ENCODE results near the gene EFCAB13. TPM values are rescaled to one million over a fixed set of nuclear protein-coding genes. Genes with fewer than 3 reads are reported as not detected.

Gene EFCAB13
- total RNA-seq, 1 donor from 2014 or later, result 6.7 TPM

DNA sequence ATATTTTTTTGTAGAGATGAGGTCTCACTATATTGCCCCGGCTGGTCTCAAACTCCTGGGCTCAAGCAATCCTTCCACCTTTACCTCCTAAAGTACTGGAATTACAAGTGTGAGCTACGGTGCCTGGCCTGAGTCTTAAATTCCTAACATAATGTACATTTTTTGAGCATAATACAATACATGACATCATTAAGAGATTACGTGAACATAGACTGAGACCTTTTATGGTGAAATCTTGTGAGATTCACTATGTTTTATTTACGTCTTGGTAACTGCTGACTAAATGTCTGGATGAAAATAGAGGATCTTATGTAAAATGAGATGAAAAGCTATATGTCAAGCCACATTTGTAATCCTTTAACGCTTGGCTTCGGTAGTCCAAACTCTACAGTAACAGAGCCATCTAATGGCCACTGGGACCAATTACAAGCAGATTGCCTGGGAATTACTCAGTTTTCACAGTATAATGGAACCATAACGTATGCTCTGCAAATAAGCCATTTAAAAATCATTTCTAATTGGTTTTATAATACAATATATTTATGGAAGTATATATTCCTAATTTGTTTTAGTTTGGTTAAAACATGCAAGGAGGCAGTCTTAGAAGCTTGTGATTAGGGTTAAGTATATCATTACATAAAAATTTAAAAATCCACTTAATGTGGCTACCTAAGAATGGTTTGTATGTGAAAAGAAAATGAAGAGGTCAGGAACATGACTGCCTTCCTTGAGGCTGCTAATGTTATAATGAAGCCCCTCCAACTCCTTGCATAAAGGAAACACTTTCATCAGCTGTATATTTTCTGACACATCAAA, 8.1 kb upstream of the EFCAB13 start:
- Histone ChIP-seq H3K36me3 (ENCODE audit: control insufficient read depth, insufficient read depth, low read length) (peaks cover 3% of the 10 kb centered on the region), H3K27me3 (ENCODE audit: control insufficient read depth, insufficient read depth, low read length) (no peaks in the 10 kb centered on the region), H3K4me3 (ENCODE audit: low read depth, low read length) (no peak overlapping the region)
- DNase-seq (ENCODE audit: low read depth), result no peak
- TF ChIP-seq, protein P1, sequence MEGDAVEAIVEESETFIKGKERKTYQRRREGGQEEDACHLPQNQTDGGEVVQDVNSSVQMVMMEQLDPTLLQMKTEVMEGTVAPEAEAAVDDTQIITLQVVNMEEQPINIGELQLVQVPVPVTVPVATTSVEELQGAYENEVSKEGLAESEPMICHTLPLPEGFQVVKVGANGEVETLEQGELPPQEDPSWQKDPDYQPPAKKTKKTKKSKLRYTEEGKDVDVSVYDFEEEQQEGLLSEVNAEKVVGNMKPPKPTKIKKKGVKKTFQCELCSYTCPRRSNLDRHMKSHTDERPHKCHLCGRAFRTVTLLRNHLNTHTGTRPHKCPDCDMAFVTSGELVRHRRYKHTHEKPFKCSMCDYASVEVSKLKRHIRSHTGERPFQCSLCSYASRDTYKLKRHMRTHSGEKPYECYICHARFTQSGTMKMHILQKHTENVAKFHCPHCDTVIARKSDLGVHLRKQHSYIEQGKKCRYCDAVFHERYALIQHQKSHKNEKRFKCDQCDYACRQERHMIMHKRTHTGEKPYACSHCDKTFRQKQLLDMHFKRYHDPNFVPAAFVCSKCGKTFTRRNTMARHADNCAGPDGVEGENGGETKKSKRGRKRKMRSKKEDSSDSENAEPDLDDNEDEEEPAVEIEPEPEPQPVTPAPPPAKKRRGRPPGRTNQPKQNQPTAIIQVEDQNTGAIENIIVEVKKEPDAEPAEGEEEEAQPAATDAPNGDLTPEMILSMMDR (IDR thresholded peaks at IDR 0.05; ENCODE audit: insufficient read depth, low read length, poor library complexity, severe bottlenecking), result peak; percentile 55

DNA sequence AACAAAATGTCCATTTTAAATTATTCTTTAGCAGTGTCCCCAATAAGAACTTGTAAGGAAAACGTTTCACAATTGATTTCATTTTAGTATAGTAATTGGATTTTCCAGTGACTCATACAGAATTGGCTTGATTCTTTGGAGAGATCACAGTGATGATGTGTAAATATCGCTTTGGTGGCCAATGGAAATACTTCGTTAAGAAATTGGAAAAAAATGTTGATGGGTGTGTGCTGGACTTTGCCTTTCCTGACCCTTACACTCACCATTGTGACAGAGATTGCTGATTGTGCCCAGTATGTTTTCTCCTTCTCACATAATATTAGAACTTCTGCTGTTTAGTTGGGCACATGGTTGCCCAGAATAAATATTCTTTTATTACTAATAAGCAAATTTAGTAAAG, 7.4 kb upstream of the EFCAB13 start:
- peaks cover 3% of the 10 kb centered on the region for H3K36me3 ChIP-seq (ENCODE audit: control insufficient read depth, insufficient read depth, low read length)
- no peaks in the 10 kb centered on the region for H3K27me3 ChIP-seq (ENCODE audit: control insufficient read depth, insufficient read depth, low read length)
- TF ChIP-seq, protein P1 (IDR thresholded peaks at IDR 0.05; ENCODE audit: insufficient read depth, low read length, poor library complexity, severe bottlenecking), result no peak
- DNase-seq (ENCODE audit: low read depth), result no peak
- no peak overlapping the region for H3K4me3 ChIP-seq (ENCODE audit: low read depth, low read length)

DNA sequence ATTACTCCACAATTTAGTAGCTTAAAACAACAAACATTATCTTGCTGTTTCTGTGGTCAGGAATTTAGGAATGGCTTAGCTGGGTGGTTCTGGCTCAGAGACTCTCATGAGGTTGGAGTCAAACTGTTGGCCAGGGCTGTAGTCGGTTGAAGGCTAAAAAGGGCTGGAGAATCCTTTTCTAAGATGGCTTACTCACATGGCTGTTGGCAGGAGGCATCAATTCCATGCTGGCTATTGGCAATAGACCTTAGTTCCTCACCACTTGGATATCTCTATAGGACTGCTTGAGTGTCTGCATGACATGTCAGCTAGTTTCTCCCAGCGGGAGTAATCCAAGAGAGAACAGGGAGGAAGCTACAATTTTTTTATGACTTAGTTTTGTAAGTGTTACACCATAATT, 6.6 kb upstream of the EFCAB13 start:
- TF ChIP-seq, protein P1 (IDR thresholded peaks at IDR 0.05; ENCODE audit: insufficient read depth, low read length, poor library complexity, severe bottlenecking), result no peak
- DNase-seq (ENCODE audit: low read depth), result no peak
- peaks cover 3% of the 10 kb centered on the region for H3K36me3 ChIP-seq (ENCODE audit: control insufficient read depth, insufficient read depth, low read length)
- H3K27me3 ChIP-seq (ENCODE audit: control insufficient read depth, insufficient read depth, low read length), result no peaks in the 10 kb centered on the region
- H3K4me3 ChIP-seq (ENCODE audit: low read depth, low read length), result no peak overlapping the region

DNA sequence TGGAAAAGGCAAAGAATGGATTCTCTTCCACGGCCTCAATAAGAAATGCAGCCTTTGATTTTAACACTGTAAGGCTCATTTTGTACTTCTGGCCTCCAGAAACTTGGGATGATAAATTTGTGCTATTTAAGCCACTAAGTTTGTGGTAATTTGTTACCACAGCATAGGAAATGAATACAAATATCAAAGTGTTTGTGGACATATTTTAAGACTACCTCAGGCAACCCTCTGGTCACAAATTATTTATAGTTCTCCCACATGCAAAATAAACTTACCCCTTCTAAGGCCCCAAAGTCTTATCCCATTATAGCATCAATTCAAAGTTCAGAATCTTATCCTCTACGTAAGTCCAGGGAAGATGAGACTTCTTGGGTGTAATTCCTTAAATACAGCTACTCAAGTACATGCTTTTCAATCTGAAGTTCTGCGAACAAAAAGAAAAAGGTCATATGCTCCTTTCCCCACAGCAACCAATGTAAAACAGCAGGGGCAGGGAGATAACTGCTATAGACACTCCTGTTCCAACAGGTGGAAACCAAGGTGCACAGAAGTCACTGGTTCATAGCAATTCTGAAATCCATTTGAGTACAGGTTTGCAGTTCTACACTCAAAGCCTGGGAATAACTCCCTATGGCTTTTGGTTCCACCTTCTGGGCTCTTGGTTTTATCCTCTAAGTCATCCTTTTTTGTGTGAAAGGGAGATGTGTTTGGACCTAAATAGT, 5.4 kb upstream of the EFCAB13 start:
- Histone ChIP-seq H3K36me3 (ENCODE audit: control insufficient read depth, insufficient read depth, low read length) (peaks cover 2% of the 10 kb centered on the region), H3K27me3 (ENCODE audit: control insufficient read depth, insufficient read depth, low read length) (no peaks in the 10 kb centered on the region), H3K4me3 (ENCODE audit: low read depth, low read length) (no peak overlapping the region)
- TF ChIP-seq, protein P1 (IDR thresholded peaks at IDR 0.05; ENCODE audit: insufficient read depth, low read length, poor library complexity, severe bottlenecking), result no peak
- DNase-seq (ENCODE audit: low read depth), result no peak

DNA sequence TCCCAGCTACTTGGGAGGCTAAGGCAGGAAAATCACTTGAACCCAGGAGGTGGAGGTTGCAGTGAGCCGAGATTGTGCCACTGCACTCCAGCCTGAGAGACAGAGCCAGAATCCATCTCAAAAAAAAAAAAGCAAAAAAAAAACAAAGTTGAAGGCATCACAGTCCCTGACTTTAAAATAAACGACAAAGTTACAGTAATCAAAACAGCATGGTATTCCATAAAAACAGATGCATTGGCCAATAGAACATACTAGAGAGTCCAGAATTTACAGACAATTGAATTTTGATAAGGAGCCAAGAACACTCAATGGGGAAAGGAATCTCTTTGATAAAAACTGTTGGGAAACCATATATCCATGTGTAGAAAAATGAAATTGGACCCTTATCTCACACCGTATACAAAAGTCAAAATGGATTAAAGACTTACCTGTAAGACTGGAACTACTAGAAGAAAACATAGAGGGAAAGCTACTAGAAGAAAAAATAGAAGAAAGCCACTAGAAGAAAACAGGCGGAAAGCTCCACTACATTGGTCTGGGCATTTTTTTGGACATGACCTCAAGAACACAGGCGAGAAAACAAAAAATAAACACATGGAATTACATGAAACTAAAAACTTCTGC, 2.8 kb upstream of the EFCAB13 start:
- TF ChIP-seq, protein P1 (IDR thresholded peaks at IDR 0.05; ENCODE audit: insufficient read depth, low read length, poor library complexity, severe bottlenecking), result no peak
- Histone ChIP-seq H3K4me3 (ENCODE audit: low read depth, low read length) (no peak overlapping the region), H3K36me3 (ENCODE audit: control insufficient read depth, insufficient read depth, low read length) (peaks cover 2% of the 10 kb centered on the region), H3K27me3 (ENCODE audit: control insufficient read depth, insufficient read depth, low read length) (no peaks in the 10 kb centered on the region)
- DNase-seq (ENCODE audit: low read depth), result no peak
